KMS-11 (cell line): ENCODE data around the gene BMPER.

Experiments
- H2AFZ ChIP-seq: fragments of 200-600 bp; sonication (generic); 2 replicates; pipeline ENCODE4 v1.6.1; 2016; ENCODE audit warnings: antibody characterized with exemption, mixed run types, low read depth
- H3K27ac ChIP-seq: fragments of 200-600 bp; sonication (generic); 2 replicates; pipeline ENCODE4 v1.6.1; 2016; ENCODE audit warnings: mild to moderate bottlenecking, mixed run types
- H3K27me3 ChIP-seq: fragments of 200-600 bp; sonication (generic); 2 replicates; pipeline ENCODE4 v1.6.1; 2017; ENCODE audit warnings: mild to moderate bottlenecking, low read depth, mixed run types, moderate library complexity; ENCODE audit not compliant: insufficient read depth
- H3K36me3 ChIP-seq: fragments of 200-600 bp; sonication (generic); 2 replicates; pipeline ENCODE4 v1.6.1; 2017; ENCODE audit warnings: mild to moderate bottlenecking, mixed run types; ENCODE audit not compliant: insufficient read depth
- H3K4me1 ChIP-seq: fragments of 200-600 bp; sonication (generic); 2 replicates; pipeline ENCODE4 v1.6.1; 2016; ENCODE audit warnings: mild to moderate bottlenecking, low read depth, mixed run types; ENCODE audit not compliant: poor library complexity, severe bottlenecking
- H3K4me2 ChIP-seq: fragments of 200-600 bp; sonication (generic); 2 replicates; pipeline ENCODE4 v1.7.0; 2016; ENCODE audit warnings: mild to moderate bottlenecking, mixed run types
- H3K4me3 ChIP-seq: fragments of 200-600 bp; sonication (generic); IDR thresholded peaks from 2 replicates; pipeline ENCODE4 v1.6.1; 2017; ENCODE audit warnings: low read depth, low read length, mixed read lengths; ENCODE audit not compliant: insufficient read depth
- H3K79me2 ChIP-seq: fragments of 200-600 bp; sonication (generic); 2 replicates; pipeline ENCODE4 v1.6.1; 2016; ENCODE audit warnings: low read depth, mixed run types; ENCODE audit not compliant: insufficient read depth
- H3K9ac ChIP-seq: fragments of 200-600 bp; sonication (generic); 2 replicates; pipeline ENCODE4 v1.6.1; 2016; ENCODE audit warnings: mild to moderate bottlenecking, mixed run types
- H4K20me1 ChIP-seq: fragments of 200-600 bp; sonication (generic); 2 replicates; pipeline ENCODE4 v1.6.1; 2016; ENCODE audit warnings: mild to moderate bottlenecking, mixed run types; ENCODE audit not compliant: insufficient read depth
- TF ChIP-seq, protein P1 (sequence below): fragments of 200-600 bp; sonication (generic); conservative IDR thresholded peaks from 2 replicates; pipeline ENCODE4 v1.6.1; 2017; ENCODE audit warnings: low read depth, mild to moderate bottlenecking, antibody characterized with exemption, low read length, moderate library complexity, mixed read lengths

Gene BMPER

DNA sequence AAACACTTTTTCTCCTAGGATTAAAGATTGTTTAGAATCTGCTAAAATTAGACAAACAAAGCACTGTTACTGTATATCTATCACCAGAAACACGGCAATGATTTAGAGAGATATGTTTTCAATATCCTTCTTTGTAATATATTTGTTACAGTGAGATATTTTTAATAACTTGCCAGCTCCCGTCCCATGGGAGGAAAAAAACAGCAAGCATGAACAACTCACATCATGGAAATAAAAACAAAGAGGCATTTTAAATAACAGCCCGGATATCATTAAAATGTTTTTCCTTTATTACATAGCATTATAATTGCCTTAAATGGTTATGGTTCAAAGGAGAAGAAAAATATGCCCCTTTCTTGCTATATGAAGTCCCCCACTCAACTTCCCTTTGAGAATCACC is 272.1 kb downstream of the BMPER start:
- Histone ChIP-seq H3K27ac (no peak overlapping the region), H4K20me1 (no peaks in the 10 kb centered on the region), H3K79me2 (no peaks in the 10 kb centered on the region), H3K36me3 (no peaks in the 10 kb centered on the region), H3K4me1 (no peaks in the 10 kb centered on the region), H3K4me2 (no peak overlapping the region), H3K27me3 (no peaks in the 10 kb centered on the region), H3K4me3 (no peak overlapping the region), H2AFZ (no peak overlapping the region), H3K9ac (no peak overlapping the region)
- TF ChIP-seq, protein P1, sequence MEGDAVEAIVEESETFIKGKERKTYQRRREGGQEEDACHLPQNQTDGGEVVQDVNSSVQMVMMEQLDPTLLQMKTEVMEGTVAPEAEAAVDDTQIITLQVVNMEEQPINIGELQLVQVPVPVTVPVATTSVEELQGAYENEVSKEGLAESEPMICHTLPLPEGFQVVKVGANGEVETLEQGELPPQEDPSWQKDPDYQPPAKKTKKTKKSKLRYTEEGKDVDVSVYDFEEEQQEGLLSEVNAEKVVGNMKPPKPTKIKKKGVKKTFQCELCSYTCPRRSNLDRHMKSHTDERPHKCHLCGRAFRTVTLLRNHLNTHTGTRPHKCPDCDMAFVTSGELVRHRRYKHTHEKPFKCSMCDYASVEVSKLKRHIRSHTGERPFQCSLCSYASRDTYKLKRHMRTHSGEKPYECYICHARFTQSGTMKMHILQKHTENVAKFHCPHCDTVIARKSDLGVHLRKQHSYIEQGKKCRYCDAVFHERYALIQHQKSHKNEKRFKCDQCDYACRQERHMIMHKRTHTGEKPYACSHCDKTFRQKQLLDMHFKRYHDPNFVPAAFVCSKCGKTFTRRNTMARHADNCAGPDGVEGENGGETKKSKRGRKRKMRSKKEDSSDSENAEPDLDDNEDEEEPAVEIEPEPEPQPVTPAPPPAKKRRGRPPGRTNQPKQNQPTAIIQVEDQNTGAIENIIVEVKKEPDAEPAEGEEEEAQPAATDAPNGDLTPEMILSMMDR, result no peak

DNA sequence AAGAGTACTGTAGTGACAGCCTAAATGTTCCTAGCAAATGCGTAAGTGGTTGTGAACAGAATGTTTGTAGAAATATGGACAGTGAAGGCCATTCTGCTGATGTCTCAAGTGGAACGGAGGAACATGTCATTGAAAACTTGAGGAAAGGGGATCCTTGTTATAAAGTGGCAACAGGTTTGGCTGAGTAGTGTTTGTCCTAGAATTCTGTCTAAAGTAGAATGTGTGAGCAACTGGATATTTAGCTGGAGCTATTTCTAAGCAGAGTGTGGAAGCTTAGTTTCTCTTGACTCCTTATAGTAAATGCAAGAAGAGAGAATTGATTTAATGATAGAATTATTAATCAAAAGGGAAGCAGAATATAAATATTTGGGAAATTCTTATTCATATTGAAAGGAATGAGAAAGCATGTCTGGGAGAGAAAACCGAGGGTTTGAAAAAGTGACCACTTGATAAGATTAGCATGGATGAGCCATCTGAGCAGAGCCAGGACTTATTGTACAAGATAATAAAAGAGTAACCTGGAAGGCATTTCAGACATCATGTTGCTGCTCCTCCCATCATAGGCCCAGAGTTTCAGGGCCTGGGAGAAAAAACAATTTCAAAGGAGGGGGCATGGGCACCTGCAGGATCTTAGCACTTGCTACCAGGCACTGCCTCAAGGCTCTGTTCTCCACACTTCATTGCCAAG is 276.1 kb downstream of the BMPER start:
- TF ChIP-seq, protein P1, result no peak
- H4K20me1 ChIP-seq, result no peaks in the 10 kb centered on the region
- H3K4me3 ChIP-seq, result no peak overlapping the region
- H3K4me2 ChIP-seq, result no peak overlapping the region
- no peak overlapping the region for H2AFZ ChIP-seq
- no peak overlapping the region for H3K9ac ChIP-seq
- H3K36me3 ChIP-seq, result no peaks in the 10 kb centered on the region
- no peaks in the 10 kb centered on the region for H3K4me1 ChIP-seq
- no peak overlapping the region for H3K27ac ChIP-seq
- no peaks in the 10 kb centered on the region for H3K27me3 ChIP-seq
- H3K79me2 ChIP-seq, result no peaks in the 10 kb centered on the region

DNA sequence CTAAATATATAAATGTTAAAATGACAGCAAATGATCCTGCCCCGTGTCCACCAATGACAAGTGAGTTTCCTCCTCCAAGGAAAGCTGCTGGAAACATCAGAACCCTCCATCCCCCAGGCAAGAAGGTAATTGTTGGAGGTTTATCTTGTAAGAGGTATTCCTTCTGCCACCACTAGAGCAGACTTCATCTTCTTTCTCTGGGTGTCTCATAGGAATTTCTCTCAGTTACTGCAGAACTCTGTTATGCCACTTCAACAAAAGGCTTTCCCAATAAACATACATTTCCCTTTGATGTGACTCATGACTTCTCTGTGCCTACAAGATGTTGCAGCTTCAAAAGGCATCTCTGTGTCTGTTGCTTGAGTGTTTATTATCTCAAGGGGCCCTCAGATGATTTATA is 279.1 kb downstream of the BMPER start:
- Histone ChIP-seq H3K9ac (no peak overlapping the region), H4K20me1 (no peaks in the 10 kb centered on the region), H2AFZ (no peak overlapping the region), H3K4me2 (no peak overlapping the region), H3K27ac (no peak overlapping the region), H3K4me3 (no peak overlapping the region), H3K27me3 (no peaks in the 10 kb centered on the region), H3K36me3 (no peaks in the 10 kb centered on the region), H3K79me2 (no peaks in the 10 kb centered on the region), H3K4me1 (no peaks in the 10 kb centered on the region)
- TF ChIP-seq, protein P1, result no peak

DNA sequence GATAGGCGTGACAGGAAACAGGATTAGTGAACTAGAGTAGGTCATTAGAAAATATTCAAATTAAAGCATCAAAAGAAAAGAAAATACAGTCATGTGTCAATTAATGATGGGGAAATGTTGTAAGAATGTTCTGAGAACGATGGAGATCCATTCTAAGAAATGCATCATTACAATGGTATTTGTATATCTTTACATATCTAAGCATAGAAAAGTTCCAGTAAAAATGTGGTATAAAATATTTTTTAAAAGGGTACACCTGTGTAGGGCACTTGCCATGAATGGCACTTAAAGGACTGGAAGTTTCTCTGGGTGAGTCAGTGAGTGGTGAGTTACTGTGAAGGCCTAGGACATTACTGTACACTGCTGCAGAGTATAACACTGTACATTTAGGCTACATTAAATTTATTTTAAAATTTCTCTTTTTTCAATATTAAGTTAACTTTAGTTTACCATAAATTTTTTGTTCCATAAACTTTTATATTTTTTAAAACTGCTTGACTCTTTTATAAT is 282.5 kb downstream of the BMPER start:
- Histone ChIP-seq H4K20me1 (no peaks in the 10 kb centered on the region), H3K9ac (no peak overlapping the region), H3K36me3 (no peaks in the 10 kb centered on the region), H3K27ac (no peak overlapping the region), H3K4me2 (no peak overlapping the region), H3K27me3 (no peaks in the 10 kb centered on the region), H3K4me1 (no peaks in the 10 kb centered on the region), H3K4me3 (no peak overlapping the region), H2AFZ (no peak overlapping the region), H3K79me2 (no peaks in the 10 kb centered on the region)
- TF ChIP-seq, protein P1, result no peak
